Medulla oblongata (tissue), 1 donor: ENCODE results near the gene UBE2L5.

Experiments used
- DNase-seq: peaks from one replicate; pipeline ENCODE4 v3.0.0-alpha.2; 2015; ENCODE audit errors: extremely low spot score

The UBE2L5 gene

GRCh38 chr13:30477346-30478195 lies 55.3 kb downstream of the UBE2L5 start:
- DNase-seq = no peak
